Vagina (tissue), 2 donors: Measurements from ENCODE around the gene HLA-DQB1. TPM values are rescaled to one million over a fixed set of nuclear protein-coding genes. Genes with fewer than 3 reads are reported as not detected.

Source experiments
- DNase-seq, 2 donors: peaks; one replicate each; pipeline ENCODE4 v3.0.0-alpha.2; 2017; ENCODE audit errors: extremely low spot score in 2 of 2
- H3K27ac ChIP-seq: fragments of 200-600 bp; sonication (generic); one replicate; pipeline ENCODE4 v1.5.1; 2019
- H3K27me3 ChIP-seq: fragments of 200-600 bp; sonication (generic); one replicate; pipeline ENCODE4 v1.5.1; 2019
- H3K36me3 ChIP-seq, 2 donors: fragments of 200-600 bp; sonication (generic); one replicate each; pipeline ENCODE4 v1.5.1; 2017 to 2019
- H3K4me1 ChIP-seq: fragments of 200-600 bp; sonication (generic); one replicate; pipeline ENCODE4 v1.5.1; 2019
- H3K4me3 ChIP-seq, 2 donors: fragments of 200-600 bp; sonication (generic); 1 replicate in 1 of 2; 2 replicates in 1 of 2; pipeline ENCODE4 v1.5.1; 2016 to 2019
- H3K9me3 ChIP-seq: fragments of 200-600 bp; sonication (generic); one replicate; pipeline ENCODE4 v1.5.1; 2019
- CTCF ChIP-seq, 3 experiments: fragments of 450-650 bp in 2 of 3; fragments of 200-600 bp in 1 of 3; sonication (generic) in 1 of 3; IDR thresholded peaks; one replicate each; pipeline ENCODE4 v1.5.1; 2017 to 2019; ENCODE audit warnings: antibody characterized with exemption in 3 of 3, mild to moderate bottlenecking in 2 of 3, moderate library complexity in 2 of 3
- POLR2A ChIP-seq, 2 donors: fragments of 450-650 bp; IDR thresholded peaks; one replicate each; pipeline ENCODE4 v1.6.1; 2017; ENCODE audit warnings: antibody characterized with exemption in 2 of 2, mild to moderate bottlenecking in 2 of 2, moderate library complexity in 2 of 2
- POLR2AphosphoS5 ChIP-seq, 2 donors: sonication (generic); formaldehyde crosslinking; IDR thresholded peaks; one replicate each; pipeline ENCODE4 v1.9.0; 2017; ENCODE audit warnings: antibody characterized with exemption in 2 of 2, mild to moderate bottlenecking in 2 of 2, low read depth in 1 of 2; ENCODE audit not compliant: insufficient read depth in 1 of 2
- intact Hi-C: fragments of 100-400 bp; cut with DNase I; formaldehyde crosslinking; loops from one replicate; pipeline ENCODE4 v1.15.1; 2023
- total RNA-seq: library from RNA; depleted of rRNA; stranded (reverse); fragments of >200 nt; gene quantifications from one replicate; pipeline ENCODE4 v1.2.3, GENCODE V29; 2016

Gene HLA-DQB1
- total RNA-seq, 1 donor from 2014 or later = 3.2 TPM

- Histone ChIP-seq H3K27ac (no peak overlapping the region), H3K4me1 (no peaks in the 10 kb centered on the region), H3K4me3 (no peak overlapping the region), H3K9me3 (no peaks in the 10 kb centered on the region), H3K36me3 (no peaks in the 10 kb centered on the region), H3K27me3 (no peaks in the 10 kb centered on the region)
- intact Hi-C loops = no loop called here
- TF ChIP-seq POLR2A (IDR thresholded peaks at IDR 0.05) = no peak
- no peak for TF ChIP-seq POLR2AphosphoS5 (IDR thresholded peaks at IDR 0.05; ENCODE audit: insufficient read depth in 1 of 2, low read depth in 1 of 2)
- no peak for TF ChIP-seq CTCF (IDR thresholded peaks at IDR 0.05)
- no peak for DNase-seq
Observed at GRCh38 chr6:32623693-32624092, 42.8 kb downstream of the HLA-DQB1 start.

- no peaks in the 10 kb centered on the region for H3K9me3 ChIP-seq
- intact Hi-C loops = no loop called here
- H3K4me1 ChIP-seq = no peaks in the 10 kb centered on the region
- H3K36me3 ChIP-seq = no peaks in the 10 kb centered on the region
- no peak for DNase-seq
- TF ChIP-seq POLR2AphosphoS5 (IDR thresholded peaks at IDR 0.05; ENCODE audit: insufficient read depth in 1 of 2, low read depth in 1 of 2) (no peak), POLR2A (IDR thresholded peaks at IDR 0.05) (no peak), CTCF (IDR thresholded peaks at IDR 0.05) (no peak)
- H3K27me3 ChIP-seq = no peaks in the 10 kb centered on the region
- no peak overlapping the region for H3K4me3 ChIP-seq
- H3K27ac ChIP-seq = no peak overlapping the region
Observed at GRCh38 chr6:32622545-32623401, 43.7 kb downstream of the HLA-DQB1 start.

- no peaks in the 10 kb centered on the region for H3K27me3 ChIP-seq
- no peak overlapping the region for H3K4me3 ChIP-seq
- H3K4me1 ChIP-seq = no peaks in the 10 kb centered on the region
- no peak for DNase-seq
- H3K9me3 ChIP-seq = no peaks in the 10 kb centered on the region
- no peak overlapping the region for H3K27ac ChIP-seq
- intact Hi-C loops = no loop called here
- TF ChIP-seq CTCF (IDR thresholded peaks at IDR 0.05) (no peak), POLR2A (IDR thresholded peaks at IDR 0.05) (no peak), POLR2AphosphoS5 (IDR thresholded peaks at IDR 0.05; ENCODE audit: insufficient read depth in 1 of 2, low read depth in 1 of 2) (no peak)
- no peaks in the 10 kb centered on the region for H3K36me3 ChIP-seq
Observed at GRCh38 chr6:32621372-32621771, 45.1 kb downstream of the HLA-DQB1 start.

DNA sequence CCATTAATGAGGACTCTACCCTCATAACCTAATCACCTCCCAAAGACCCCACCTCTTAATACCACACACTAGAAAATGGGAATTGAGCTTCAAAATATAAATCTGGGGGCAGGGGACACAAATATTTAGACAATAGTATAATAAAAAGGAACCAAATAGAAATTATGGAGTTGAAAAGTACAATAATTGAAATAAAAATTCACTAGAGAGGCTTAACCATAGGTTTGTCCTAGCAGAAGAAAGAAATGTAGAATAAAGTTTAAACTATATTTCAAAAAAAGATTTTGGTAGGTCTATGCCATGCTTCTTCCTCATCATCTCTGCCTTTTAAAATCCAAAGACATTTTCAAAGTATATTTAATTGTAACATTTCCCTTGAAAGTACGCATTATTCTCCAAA is 48.7 kb downstream of the HLA-DQB1 start:
- H3K27me3 ChIP-seq = no peaks in the 10 kb centered on the region
- DNase-seq = no peak
- no peak for TF ChIP-seq POLR2A (IDR thresholded peaks at IDR 0.05)
- no peak for TF ChIP-seq POLR2AphosphoS5 (IDR thresholded peaks at IDR 0.05; ENCODE audit: insufficient read depth in 1 of 2, low read depth in 1 of 2)
- TF ChIP-seq CTCF (IDR thresholded peaks at IDR 0.05) = no peak
- no peaks in the 10 kb centered on the region for H3K4me1 ChIP-seq
- H3K27ac ChIP-seq = no peak overlapping the region
- no peaks in the 10 kb centered on the region for H3K9me3 ChIP-seq
- no peaks in the 10 kb centered on the region for H3K36me3 ChIP-seq
- intact Hi-C loops = no loop called here
- no peak overlapping the region for H3K4me3 ChIP-seq

DNA sequence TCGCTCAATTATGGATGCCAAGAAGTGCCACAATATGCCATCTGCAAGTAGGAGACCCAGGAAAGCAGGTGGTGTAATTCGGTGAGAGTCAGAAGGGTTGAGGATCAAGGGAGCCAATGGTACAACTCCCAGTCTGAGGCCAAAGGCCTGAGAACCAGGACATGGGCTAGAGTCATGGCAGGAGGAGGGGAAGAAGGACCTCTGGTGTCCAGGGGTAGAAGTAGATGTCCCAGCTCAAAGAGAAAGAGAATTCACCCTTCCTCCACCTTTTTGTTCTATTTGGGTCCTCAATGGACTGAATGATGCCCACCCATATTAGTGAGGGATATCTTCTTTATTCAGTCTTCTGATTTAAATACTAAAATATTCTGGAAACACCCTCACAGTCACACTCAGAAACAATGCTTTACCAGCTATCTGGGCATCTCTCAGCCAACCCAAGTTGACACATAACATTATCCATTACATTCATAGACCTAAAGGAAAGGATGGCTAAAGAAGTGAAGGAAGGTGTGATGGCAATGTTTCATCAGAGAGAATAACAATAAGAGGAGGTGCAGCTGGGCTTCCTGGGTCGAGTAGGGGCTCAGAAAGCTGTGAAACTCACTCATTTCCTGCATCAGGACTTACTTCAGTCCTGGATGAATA is 50.4 kb downstream of the HLA-DQB1 start:
- H3K9me3 ChIP-seq = no peaks in the 10 kb centered on the region
- TF ChIP-seq POLR2A (IDR thresholded peaks at IDR 0.05) (no peak), CTCF (IDR thresholded peaks at IDR 0.05) (no peak)
- intact Hi-C loops = no loop called here
- no peak overlapping the region for H3K4me3 ChIP-seq
- no peaks in the 10 kb centered on the region for H3K4me1 ChIP-seq
- H3K36me3 ChIP-seq = no peaks in the 10 kb centered on the region
- no peaks in the 10 kb centered on the region for H3K27me3 ChIP-seq
- no peak overlapping the region for H3K27ac ChIP-seq
- no peak for DNase-seq
